Mesenchymal stem cell (in vitro differentiated cells and primary cell): ENCODE results near the gene DDX25.

Experiments
- DNase-seq: peaks from one replicate; pipeline ENCODE4 v3.0.0-alpha.2; 2013
- H2AFZ ChIP-seq: one replicate; pipeline ENCODE4 v1.6.1; 2013; ENCODE audit warnings: low read depth, mild to moderate bottlenecking, control low read depth, inconsistent platforms, low read length, moderate library complexity
- H2AK5ac ChIP-seq: 2 replicates; pipeline ENCODE4 v1.6.1; 2013; ENCODE audit warnings: low read length, moderate library complexity, mild to moderate bottlenecking, inconsistent platforms; ENCODE audit not compliant: severe bottlenecking
- H2BK120ac ChIP-seq: one replicate; pipeline ENCODE4 v1.6.1; 2013; ENCODE audit warnings: low read depth, mild to moderate bottlenecking, inconsistent platforms, low read length, moderate library complexity
- H2BK12ac ChIP-seq, 2 experiments: one replicate each; pipeline ENCODE4 v1.6.1; 2013; ENCODE audit warnings: inconsistent platforms in 2 of 2, low read length in 2 of 2, mild to moderate bottlenecking in 2 of 2, moderate library complexity in 2 of 2, control low read depth in 1 of 2
- H2BK15ac ChIP-seq: one replicate; pipeline ENCODE4 v1.6.1; 2013; ENCODE audit warnings: mild to moderate bottlenecking, low read depth, inconsistent platforms; ENCODE audit not compliant: poor library complexity, severe bottlenecking
- H2BK5ac ChIP-seq: 2 replicates; pipeline ENCODE4 v1.6.1; 2013; ENCODE audit warnings: low read depth, mild to moderate bottlenecking, low read length, control low read depth, inconsistent platforms; ENCODE audit not compliant: poor library complexity, severe bottlenecking
- H3K14ac ChIP-seq, 2 experiments: one replicate each; pipeline ENCODE4 v1.6.1; 2013; ENCODE audit warnings: inconsistent platforms in 2 of 2, low read length in 2 of 2, control low read depth in 1 of 2, mild to moderate bottlenecking in 1 of 2, moderate library complexity in 1 of 2
- H3K18ac ChIP-seq, 2 experiments: one replicate each; pipeline ENCODE4 v1.6.1; 2013; ENCODE audit warnings: inconsistent platforms in 2 of 2, low read length in 2 of 2, control low read depth in 1 of 2, low read depth in 1 of 2, mild to moderate bottlenecking in 1 of 2
- H3K23ac ChIP-seq, 2 experiments: one replicate each; pipeline ENCODE4 v1.6.1; 2013; ENCODE audit warnings: inconsistent platforms in 2 of 2, low read length in 2 of 2, mild to moderate bottlenecking in 2 of 2, moderate library complexity in 2 of 2, control low read depth in 1 of 2
- H3K27ac ChIP-seq: 2 replicates; pipeline ENCODE4 v1.5.1; 2013; ENCODE audit warnings: mild to moderate bottlenecking, moderate library complexity, low read length, control low read depth, inconsistent platforms; ENCODE audit not compliant: poor library complexity, severe bottlenecking
- H3K27me3 ChIP-seq, 2 experiments: 2 replicates each; pipeline versions ENCODE4 v1.6.1 to v1.7.0; 2013; ENCODE audit warnings: low read length in 2 of 2, mild to moderate bottlenecking in 2 of 2, moderate library complexity in 2 of 2, control low read depth in 1 of 2, inconsistent platforms in 1 of 2; ENCODE audit not compliant: control insufficient read depth in 1 of 2, insufficient read depth in 1 of 2
- H3K36me3 ChIP-seq, 2 experiments: 2 replicates each; pipeline versions ENCODE4 v1.6.1 to v1.7.0; 2013; ENCODE audit warnings: low read length in 2 of 2, control low read depth in 1 of 2, inconsistent platforms in 1 of 2, low read depth in 1 of 2, mild to moderate bottlenecking in 1 of 2; ENCODE audit not compliant: insufficient read depth in 2 of 2, control insufficient read depth in 1 of 2
- H3K4ac ChIP-seq, 2 experiments: one replicate each; pipeline ENCODE4 v1.6.1; 2013; ENCODE audit warnings: inconsistent platforms in 2 of 2, low read length in 2 of 2, mild to moderate bottlenecking in 2 of 2, moderate library complexity in 2 of 2, control low read depth in 1 of 2, low read depth in 1 of 2
- H3K4me1 ChIP-seq: 2 replicates; pipeline ENCODE4 v1.6.1; 2013; ENCODE audit warnings: low read depth, low read length, control low read depth; ENCODE audit not compliant: control insufficient read depth, insufficient read depth
- H3K4me2 ChIP-seq: 2 replicates; pipeline ENCODE4 v1.6.1; 2013; ENCODE audit warnings: low read length, mild to moderate bottlenecking, inconsistent platforms; ENCODE audit not compliant: poor library complexity, severe bottlenecking
- H3K4me3 ChIP-seq, 2 experiments: 2 replicates each; pipeline versions ENCODE4 v1.5.1 to v1.7.0; 2013; ENCODE audit warnings: low read length in 2 of 2, mild to moderate bottlenecking in 2 of 2, control low read depth in 1 of 2, low read depth in 1 of 2; ENCODE audit not compliant: insufficient read depth in 1 of 2
- H3K79me1 ChIP-seq: replicated peaks from 2 replicates; pipeline ENCODE4 v1.6.1; 2013; ENCODE audit warnings: mild to moderate bottlenecking, control low read depth, low read length, inconsistent platforms; ENCODE audit not compliant: poor library complexity, severe bottlenecking
- H3K9ac ChIP-seq: 2 replicates; pipeline ENCODE4 v1.7.0; 2013; ENCODE audit warnings: mild to moderate bottlenecking, low read length, moderate library complexity
- H3K9me3 ChIP-seq: 2 replicates; pipeline ENCODE4 v1.7.0; 2013; ENCODE audit warnings: mild to moderate bottlenecking, low read length; ENCODE audit not compliant: control insufficient read depth
- H4K8ac ChIP-seq: one replicate; pipeline ENCODE4 v1.6.1; 2013; ENCODE audit warnings: inconsistent platforms, mild to moderate bottlenecking, low read length, moderate library complexity
- H4K91ac ChIP-seq: one replicate; pipeline ENCODE4 v1.6.1; 2013; ENCODE audit warnings: mild to moderate bottlenecking, low read length, inconsistent platforms
- WGBS: methylation state at CpG from one replicate; pipeline ENCODE4 v1.1.7; 2013; ENCODE audit warnings: mixed read lengths; 5-methylcytosine and 5-hydroxymethylcytosine counted together

DDX25 gene

DNA sequence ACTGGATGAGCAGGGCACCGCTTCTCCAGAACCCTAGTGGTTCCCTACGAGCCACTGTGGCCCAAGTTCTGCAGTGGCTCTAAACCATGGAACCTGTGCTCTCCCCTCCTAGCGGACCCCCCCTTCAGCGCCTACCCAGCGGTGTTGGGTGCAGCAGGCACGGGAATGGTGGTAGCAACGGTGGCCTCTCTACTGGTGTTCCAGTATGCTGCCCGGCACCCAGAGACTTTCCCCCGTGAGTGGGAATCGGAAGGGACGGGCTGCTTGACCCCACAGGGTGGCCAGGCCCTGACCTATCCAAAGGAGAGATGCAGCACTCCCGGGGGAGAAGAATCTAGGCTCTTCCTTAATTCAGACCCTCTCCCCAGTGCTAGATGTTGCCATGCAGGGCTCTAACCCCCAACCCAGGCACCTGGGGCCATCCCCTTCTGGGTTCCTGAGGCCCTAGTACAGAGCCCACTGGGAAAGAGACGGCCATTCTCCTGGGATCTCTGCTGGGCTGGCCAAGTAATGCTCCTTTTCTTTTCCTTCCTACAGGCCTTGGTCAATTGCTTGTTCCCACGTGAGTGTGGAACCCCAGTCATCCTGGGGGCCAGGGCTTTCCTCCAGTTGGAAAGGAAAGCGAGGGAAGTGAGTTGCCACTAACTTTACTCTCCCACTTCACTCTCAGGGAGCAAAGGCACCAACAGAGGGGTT is 50.8 kb downstream of the DDX25 start:
- no peak overlapping the region for H4K91ac ChIP-seq
- 87% methylated on average over 14 of the region's 15 CpGs for WGBS
- H3K14ac ChIP-seq: no peak overlapping the region
- H2AK5ac ChIP-seq: no peak overlapping the region
- DNase-seq: no peak
- H3K4me3 ChIP-seq: no peak overlapping the region
- H3K9me3 ChIP-seq: no peaks in the 10 kb centered on the region
- no peak overlapping the region for H3K4ac ChIP-seq
- H3K4me2 ChIP-seq: no peak overlapping the region
- H3K27me3 ChIP-seq: peaks cover 0 to 7% of the 10 kb centered on the region in 2 experiments
- H2BK120ac ChIP-seq: no peak overlapping the region
- no peak overlapping the region for H4K8ac ChIP-seq
- no peaks in the 10 kb centered on the region for H3K79me1 ChIP-seq
- no peak overlapping the region for H3K9ac ChIP-seq
- no peak overlapping the region for H3K23ac ChIP-seq
- no peak overlapping the region for H3K18ac ChIP-seq
- no peak overlapping the region for H3K27ac ChIP-seq
- H2BK5ac ChIP-seq: no peak overlapping the region
- H2AFZ ChIP-seq: no peak overlapping the region
- H2BK15ac ChIP-seq: no peak overlapping the region
- H3K36me3 ChIP-seq: peaks cover 0 to 64% of the 10 kb centered on the region in 2 experiments
- H2BK12ac ChIP-seq: no peak overlapping the region
- H3K4me1 ChIP-seq: peaks cover 1% of the 10 kb centered on the region

DNA sequence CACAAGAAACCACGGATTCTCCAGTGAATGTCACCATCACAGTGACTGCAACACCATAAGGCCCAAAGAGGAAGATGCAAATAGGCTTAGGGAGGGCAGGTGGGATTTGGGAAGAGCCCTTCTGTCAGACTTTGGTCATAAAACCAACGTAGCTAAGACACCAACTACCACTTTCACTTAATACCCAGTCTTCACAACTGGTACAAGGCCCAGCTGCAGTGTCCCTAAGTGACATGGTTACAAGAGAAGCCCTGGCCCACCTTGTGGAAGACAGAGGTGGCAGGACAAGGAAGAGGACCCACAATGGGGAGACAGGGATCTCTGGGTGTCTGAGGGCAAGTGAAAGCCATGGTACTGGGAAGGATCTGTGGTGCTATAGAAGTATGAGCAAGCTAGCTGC is 51.5 kb downstream of the DDX25 start:
- Histone ChIP-seq H3K18ac (no peak overlapping the region), H4K8ac (no peak overlapping the region), H2BK120ac (no peak overlapping the region), H3K23ac (no peak overlapping the region), H3K79me1 (no peaks in the 10 kb centered on the region), H3K36me3 (peaks cover 0 to 71% of the 10 kb centered on the region in 2 experiments), H3K27me3 (peaks cover 0 to 7% of the 10 kb centered on the region in 2 experiments), H2AK5ac (no peak overlapping the region), H3K9ac (peak overlapping the region; percentile 88), H3K4me1 (peaks cover 1% of the 10 kb centered on the region), H3K27ac (no peak overlapping the region), H3K4me2 (no peak overlapping the region), H3K4me3 (no peak overlapping the region), H4K91ac (no peak overlapping the region), H3K14ac (no peak overlapping the region), H2BK12ac (no peak overlapping the region), H3K4ac (no peak overlapping the region), H3K9me3 (no peaks in the 10 kb centered on the region), H2BK5ac (no peak overlapping the region), H2BK15ac (no peak overlapping the region), H2AFZ (no peak overlapping the region)
- DNase-seq: no peak
- no CpG with 5 or more reads among the region's 2 CpGs for WGBS

DNA sequence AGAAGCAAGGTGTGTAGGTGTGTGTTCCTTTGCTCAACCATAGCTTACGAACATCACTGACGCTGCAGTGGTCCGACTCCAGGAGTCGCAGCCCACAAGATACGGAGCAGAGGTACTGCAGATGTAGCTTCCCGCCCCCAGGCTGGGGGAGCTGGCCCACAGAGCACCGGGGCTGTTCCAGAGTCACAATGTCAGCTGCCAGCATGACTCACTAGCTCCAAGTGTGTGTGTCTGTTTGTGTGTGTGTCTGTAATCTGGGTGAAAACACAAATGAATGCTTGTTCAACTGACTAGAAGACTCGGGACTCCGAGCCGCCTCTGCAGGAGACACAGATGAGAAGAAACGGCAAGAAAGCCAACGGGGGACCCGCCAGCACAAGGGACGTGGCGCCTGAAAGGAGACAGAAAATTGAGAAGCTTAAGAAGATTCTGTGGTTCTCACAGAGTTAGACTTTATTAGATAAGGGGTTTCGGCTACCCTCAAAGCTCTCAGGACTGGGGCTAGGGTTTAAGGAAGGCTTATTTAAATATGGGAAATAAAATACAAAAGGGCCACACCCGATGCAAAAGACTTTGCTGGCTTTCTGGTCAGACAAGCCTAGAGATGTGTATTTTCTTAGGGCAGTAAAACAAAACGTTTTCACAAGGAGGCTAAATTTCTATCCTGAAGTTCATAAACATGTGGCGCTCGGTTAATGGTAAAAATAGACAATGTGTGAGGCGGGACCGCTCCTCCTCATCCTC is 52.3 kb downstream of the DDX25 start:
- H2AFZ ChIP-seq: no peak overlapping the region
- peaks cover 0 to 4% of the 10 kb centered on the region in 2 experiments for H3K27me3 ChIP-seq
- H3K27ac ChIP-seq: no peak overlapping the region
- H3K4me2 ChIP-seq: no peak overlapping the region
- no peak overlapping the region for H4K8ac ChIP-seq
- peaks cover under 1 to 78% of the 10 kb centered on the region in 2 experiments for H3K36me3 ChIP-seq
- no peak overlapping the region for H2BK120ac ChIP-seq
- no peak overlapping the region for H2AK5ac ChIP-seq
- DNase-seq: peak; percentile 8
- H4K91ac ChIP-seq: no peak overlapping the region
- H3K4ac ChIP-seq: no peak overlapping the region
- peak overlapping the region in 1 of 2 experiments; percentile 16 for H3K4me3 ChIP-seq
- no peak overlapping the region for H3K18ac ChIP-seq
- H2BK15ac ChIP-seq: no peak overlapping the region
- WGBS: 81% methylated on average over 22 of the region's 22 CpGs
- no peak overlapping the region for H3K23ac ChIP-seq
- no peaks in the 10 kb centered on the region for H3K9me3 ChIP-seq
- H3K9ac ChIP-seq: peak overlapping the region; percentile 88
- peaks cover 1% of the 10 kb centered on the region for H3K4me1 ChIP-seq
- H3K14ac ChIP-seq: no peak overlapping the region
- H3K79me1 ChIP-seq: no peaks in the 10 kb centered on the region
- H2BK12ac ChIP-seq: no peak overlapping the region
- no peak overlapping the region for H2BK5ac ChIP-seq

DNA sequence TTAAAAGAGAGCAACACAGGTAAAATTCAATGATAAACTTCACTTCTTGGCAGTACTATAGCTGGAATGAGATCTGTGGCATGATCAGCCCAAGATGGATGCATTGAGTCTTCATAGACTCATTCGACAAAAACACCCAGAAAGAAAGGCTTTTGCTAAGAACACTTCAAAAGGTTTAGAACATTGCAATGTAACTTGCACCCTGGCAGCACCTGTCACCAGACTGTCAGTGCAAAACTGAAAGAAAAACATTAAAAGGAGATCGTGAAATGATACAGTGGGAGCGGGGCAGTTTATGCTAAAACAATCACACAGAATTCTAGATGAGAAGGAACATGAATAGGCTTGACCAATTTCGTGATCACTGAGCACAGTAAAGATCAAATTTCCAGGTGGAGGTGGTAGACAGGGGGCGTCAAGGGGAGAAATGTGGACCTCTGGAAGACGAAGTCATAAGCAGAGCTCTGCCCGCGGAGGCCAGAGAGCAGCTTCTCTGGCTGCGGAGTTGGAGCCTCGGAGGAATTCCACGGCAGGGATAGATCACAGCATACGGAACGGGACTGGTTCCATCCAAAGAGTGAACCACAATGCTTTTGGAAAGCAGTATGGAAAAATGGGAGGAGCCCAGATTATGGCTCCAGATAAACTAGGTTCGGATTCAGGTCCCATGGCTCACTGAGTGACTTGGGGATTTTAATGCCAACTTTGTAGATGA is 53.5 kb downstream of the DDX25 start:
- H3K36me3 ChIP-seq: peaks cover 3 to 91% of the 10 kb centered on the region in 2 experiments
- peaks cover 0 to 4% of the 10 kb centered on the region in 2 experiments for H3K27me3 ChIP-seq
- DNase-seq: no peak
- H3K18ac ChIP-seq: no peak overlapping the region
- no peak overlapping the region for H4K91ac ChIP-seq
- no peak overlapping the region for H2BK5ac ChIP-seq
- H3K4ac ChIP-seq: no peak overlapping the region
- H2BK15ac ChIP-seq: no peak overlapping the region
- peak overlapping the region; percentile 34 for H3K9ac ChIP-seq
- no peak overlapping the region for H4K8ac ChIP-seq
- H3K27ac ChIP-seq: no peak overlapping the region
- H3K79me1 ChIP-seq: no peaks in the 10 kb centered on the region
- H3K14ac ChIP-seq: no peak overlapping the region
- no peak overlapping the region for H2AFZ ChIP-seq
- peak overlapping the region in 1 of 2 experiments; percentile 14 for H3K4me3 ChIP-seq
- H2AK5ac ChIP-seq: no peak overlapping the region
- peaks cover 1% of the 10 kb centered on the region for H3K4me1 ChIP-seq
- H2BK12ac ChIP-seq: no peak overlapping the region
- H2BK120ac ChIP-seq: no peak overlapping the region
- H3K23ac ChIP-seq: no peak overlapping the region
- 94% methylated on average over 14 of the region's 14 CpGs for WGBS
- no peak overlapping the region for H3K4me2 ChIP-seq
- no peaks in the 10 kb centered on the region for H3K9me3 ChIP-seq
